Stimulated activated CD8-positive, alpha-beta memory T cell treated with anti-CD3 and anti-CD28 coated beads, Interleukin-2, amount 100 ng/mL, for 1 hour (primary cell): ENCODE data around the gene PSMC2.
"Not testable (repeated sequence)": the region's sequence is repeated elsewhere in the genome, so short reads cannot be mapped to it uniquely, and the experiment has no call there.

Experiments used
- DNase-seq, 2 donors: peaks; one replicate each; pipeline ENCODE4 v3.0.0-alpha.2; 2020; ENCODE audit warnings: low read depth in 2 of 2

The PSMC2 gene

GRCh38 chr7:103379270-103379975 is 32.0 kb downstream of the PSMC2 start:
- DNase-seq = no peak

- DNase-seq = no peak
These were observed 33.1 kb downstream of the PSMC2 start for GRCh38 chr7:103380395-103381191.

DNA sequence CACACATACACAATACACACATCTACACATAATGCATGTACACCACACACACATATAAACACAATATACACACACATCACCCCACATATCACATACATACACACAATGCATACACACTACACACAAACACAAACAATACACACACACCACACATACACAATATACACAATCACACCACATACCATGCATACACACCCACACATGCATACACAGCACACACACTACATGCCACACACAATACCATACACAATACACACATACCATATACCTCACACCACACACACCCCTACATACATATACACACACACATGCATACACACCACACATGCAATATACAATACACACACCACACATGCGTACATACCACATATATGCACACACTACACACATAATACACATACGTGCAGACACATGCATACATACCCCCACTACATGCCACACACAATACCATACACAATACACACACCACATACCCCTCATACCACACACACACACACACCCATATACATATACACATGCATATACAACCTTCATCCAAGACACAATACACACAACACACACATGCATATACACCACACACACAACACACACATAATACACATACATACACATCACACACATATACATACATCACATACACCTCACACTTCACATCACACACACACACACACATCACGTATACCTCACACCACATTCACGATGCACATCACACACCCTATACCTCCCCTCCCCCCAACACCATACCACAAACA is 34.0 kb downstream of the PSMC2 start:
- no peak for DNase-seq

DNA sequence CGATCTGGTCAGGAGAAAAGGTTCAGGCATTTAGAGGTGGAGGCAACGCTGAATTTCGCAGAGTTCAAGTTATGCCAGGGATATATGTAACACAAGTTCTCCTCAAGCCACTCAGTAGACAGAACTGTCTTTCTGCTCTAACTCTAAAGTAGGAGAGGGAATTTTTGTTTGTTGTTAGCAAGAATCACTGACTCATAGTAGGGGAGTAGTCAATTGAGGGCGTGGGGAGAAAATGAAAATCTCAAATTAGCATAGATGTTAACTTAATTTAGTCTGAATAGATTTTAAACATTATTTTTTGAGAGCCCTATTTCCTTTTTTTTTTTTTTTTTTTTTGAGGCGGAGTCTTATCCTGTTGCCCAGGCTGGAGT is 34.6 kb downstream of the PSMC2 start:
- no peak for DNase-seq

GRCh38 chr7:103387242-103387641 is 39.8 kb downstream of the PSMC2 start:
- no peak for DNase-seq

GRCh38 chr7:103388469-103389140 is 41.2 kb downstream of the PSMC2 start:
- no peak for DNase-seq

DNA sequence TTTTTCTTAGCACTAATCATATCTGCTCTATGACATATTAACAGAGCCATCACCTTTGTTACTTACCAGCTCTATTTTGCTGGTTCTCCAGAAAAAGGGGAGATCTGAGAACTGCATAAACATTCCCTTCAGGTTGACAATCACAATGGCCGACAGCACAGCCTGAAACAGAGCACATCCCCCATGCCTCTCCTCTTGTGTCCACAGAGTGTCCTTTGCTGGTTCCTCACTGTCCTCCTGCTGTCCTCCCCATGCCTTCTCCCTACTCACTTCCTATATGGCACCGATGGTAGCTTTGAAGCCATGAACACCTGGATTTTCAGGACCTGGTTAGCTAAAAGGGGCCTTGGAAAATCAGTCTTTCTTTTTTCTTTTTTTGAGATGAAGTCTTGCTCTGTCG is 41.8 kb downstream of the PSMC2 start:
- no peak for DNase-seq

DNA sequence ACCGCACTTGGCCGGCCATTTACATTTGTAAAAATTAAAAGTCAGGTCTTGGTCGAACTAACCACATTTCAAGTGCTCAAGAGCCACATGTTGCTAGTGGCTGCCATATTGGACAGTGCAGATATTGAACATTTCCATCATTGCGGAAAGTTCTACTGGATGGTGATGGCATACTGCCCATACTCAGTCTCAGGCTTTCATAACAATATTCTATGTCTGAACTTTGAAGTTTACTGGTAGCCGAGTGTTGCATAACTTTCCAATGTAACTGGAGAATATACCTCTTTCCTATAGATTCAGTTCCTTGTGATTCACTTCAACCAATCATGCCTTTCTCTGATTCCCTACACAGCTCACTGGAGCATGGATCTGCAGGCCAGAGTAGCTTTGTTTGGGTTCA is 43.7 kb downstream of the PSMC2 start:
- no peak for DNase-seq

DNA sequence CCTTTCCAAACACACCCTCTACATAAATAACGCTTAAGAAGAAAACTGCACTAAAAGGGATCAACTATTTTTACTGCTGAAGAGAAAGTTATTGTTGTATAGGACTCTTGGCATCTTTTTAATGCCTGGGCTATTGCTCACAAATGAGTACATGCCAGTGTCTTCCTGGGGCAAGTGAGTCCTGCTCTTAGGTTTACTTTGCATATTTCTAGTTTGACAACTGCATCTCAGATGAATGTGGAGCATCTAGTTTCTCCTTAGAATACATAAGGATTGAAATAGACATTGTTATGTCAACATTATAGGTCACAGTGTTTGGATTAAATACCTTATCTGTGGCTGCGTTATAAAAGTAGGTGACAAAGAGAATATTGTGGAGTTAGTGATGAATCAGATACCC is 44.5 kb downstream of the PSMC2 start:
- no peak for DNase-seq

GRCh38 chr7:103394566-103394965 is 47.1 kb downstream of the PSMC2 start:
- DNase-seq = no peak

DNA sequence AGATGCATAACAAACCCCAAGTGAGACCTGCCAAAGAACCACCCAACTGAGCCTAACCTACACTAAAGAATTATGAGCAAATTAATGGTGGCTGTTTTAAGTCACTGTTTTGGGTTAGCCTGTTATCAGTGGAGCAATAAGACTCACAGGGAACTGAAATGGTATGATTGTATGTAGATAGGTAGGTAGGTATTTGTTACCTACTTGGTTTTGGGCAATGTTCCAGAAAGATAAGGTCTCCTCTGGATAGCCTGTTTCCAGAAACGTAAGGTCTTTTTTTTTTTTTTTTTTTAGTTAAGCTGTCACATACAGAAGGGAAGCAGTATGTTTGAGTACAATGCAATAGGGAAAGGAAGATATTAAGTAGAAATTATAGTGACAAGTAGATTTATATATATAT is 47.6 kb downstream of the PSMC2 start:
- DNase-seq = no peak

DNA sequence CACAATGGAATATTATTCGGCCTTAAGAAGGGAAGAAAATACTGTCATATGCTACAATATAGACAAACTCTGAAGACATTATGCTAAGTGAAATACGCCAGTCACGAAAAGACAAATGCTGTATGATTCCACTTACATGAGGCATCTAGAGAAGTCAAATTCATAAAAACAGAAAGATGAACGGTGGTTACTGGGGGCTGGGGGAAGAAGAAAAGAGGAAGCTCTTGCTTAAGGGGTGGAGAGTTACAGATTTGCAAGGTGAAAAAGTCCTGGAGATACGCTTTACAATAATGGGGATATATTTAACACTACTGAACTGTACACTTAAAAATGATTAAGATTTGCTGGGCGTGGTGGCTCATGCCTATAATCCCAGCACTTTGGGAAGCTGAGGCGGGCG is 49.0 kb downstream of the PSMC2 start:
- DNase-seq = no peak

- no peak for DNase-seq
These were observed 51.2 kb downstream of the PSMC2 start for GRCh38 chr7:103398483-103399127.

DNA sequence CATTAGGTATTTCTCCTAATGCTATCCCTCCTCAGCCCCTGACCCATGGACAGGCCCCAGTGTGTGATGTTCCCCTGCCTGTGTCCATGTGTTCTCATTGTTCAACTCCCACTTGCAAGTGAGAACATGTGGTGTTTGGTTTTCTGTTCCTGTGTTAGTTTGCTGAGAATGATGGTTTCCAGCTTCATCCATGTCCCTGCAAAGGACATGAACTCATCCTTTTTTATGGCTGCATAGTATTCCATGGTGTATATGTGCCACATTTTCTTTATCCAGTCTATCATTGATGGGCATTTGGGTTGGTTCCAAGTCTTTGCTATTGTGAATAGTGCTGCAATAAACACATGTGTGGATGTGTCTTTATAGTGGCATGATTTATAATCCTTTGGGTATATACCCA is 52.2 kb downstream of the PSMC2 start:
- DNase-seq = not testable (repeated sequence)

- DNase-seq = not testable (repeated sequence)
These were observed 58.6 kb downstream of the PSMC2 start for GRCh38 chr7:103405789-103406613.

DNA sequence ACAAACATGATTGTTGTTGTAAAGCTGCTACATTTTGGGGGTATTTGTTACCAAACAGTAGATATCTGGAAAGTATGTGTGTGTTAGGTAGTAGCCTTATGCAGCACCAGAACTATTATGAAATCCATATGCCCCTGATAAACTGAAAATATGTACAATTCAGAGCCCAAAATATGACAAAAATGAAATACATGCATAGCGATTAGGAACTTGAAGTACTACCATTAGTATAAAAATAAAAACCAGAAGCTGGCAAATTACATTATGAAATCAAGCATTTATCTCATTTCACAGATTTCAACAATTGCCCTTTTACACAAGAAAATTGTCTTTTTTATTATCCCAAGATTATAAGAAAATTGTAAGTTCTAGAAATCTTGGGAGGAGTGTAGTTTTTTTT is 64.7 kb downstream of the PSMC2 start:
- DNase-seq = no peak

- DNase-seq = no peak
These were observed 66.0 kb downstream of the PSMC2 start for GRCh38 chr7:103413407-103413806.

DNA sequence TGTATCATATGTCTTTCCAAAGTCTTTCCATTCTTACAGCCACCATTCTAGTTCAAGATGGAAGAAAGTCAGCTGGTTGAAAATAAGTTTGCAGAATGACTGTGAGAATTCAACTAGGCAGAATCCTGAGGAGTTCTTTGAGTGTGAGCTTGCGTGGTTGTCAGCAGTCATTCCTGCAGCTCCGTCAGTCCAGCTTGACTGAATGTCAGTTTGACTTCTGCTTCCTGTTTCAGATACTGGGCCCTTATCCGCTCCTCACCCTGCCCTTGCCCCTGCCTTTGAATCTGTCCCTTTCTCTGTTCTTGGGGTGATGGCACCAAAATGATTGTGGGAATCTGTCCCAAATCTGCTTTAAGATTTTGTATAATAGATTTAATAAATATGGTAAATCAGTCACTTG is 70.8 kb downstream of the PSMC2 start:
- no peak for DNase-seq
